Omental fat pad (tissue), 4 donors: ENCODE results near the gene UTP20. TPM values are rescaled to one million over a fixed set of nuclear protein-coding genes. Genes with fewer than 3 reads are reported as not detected.

Experiments used
- ATAC-seq: fragments of 150-250 bp; one replicate; pipeline ENCODE4 v1.9.1; 2016; ENCODE audit warnings: mild to moderate bottlenecking, moderate library complexity; ENCODE audit not compliant: low FRiP score
- DNase-seq: peaks from one replicate; pipeline ENCODE4 v3.0.0-alpha.2; 2019; ENCODE audit warnings: low spot score
- CTCF ChIP-seq, 3 donors: fragments of 450-650 bp; IDR thresholded peaks; one replicate each; pipeline ENCODE4 v1.5.1; 2016 to 2017; ENCODE audit warnings: antibody characterized with exemption in 3 of 3, mild to moderate bottlenecking in 3 of 3, moderate library complexity in 2 of 3
- total RNA-seq, 4 donors: library from RNA; depleted of rRNA; stranded (reverse); fragments of >200 nt; gene quantifications; one replicate each; pipeline ENCODE4 v1.1.0, GENCODE V29; 2016

UTP20 gene
- total RNA-seq, 4 donors from 2014 or later = 14.0 to 31.5 (median 15.7) TPM

DNA sequence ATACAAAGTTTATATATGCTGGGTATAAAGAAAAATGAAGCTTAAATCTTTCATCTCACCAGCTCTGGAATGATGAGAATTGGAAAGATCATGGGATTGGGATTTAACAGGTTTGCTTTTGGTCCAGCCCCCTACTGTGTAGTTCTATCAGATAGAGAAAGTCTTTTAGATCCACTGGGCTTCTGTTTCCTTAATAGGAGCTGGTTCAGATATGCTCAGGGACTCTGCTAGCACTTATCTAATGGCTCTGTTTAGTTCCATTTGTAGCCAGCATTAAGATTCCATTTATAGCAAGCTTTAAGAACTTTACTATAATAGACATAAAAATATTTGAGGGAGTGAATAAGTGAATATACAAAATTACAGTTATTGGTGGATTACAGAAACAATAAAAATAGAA, 42.6 kb downstream of the UTP20 start:
- DNase-seq = no peak
- ATAC-seq = no peak
- no peak for TF ChIP-seq CTCF (IDR thresholded peaks at IDR 0.05)

DNA sequence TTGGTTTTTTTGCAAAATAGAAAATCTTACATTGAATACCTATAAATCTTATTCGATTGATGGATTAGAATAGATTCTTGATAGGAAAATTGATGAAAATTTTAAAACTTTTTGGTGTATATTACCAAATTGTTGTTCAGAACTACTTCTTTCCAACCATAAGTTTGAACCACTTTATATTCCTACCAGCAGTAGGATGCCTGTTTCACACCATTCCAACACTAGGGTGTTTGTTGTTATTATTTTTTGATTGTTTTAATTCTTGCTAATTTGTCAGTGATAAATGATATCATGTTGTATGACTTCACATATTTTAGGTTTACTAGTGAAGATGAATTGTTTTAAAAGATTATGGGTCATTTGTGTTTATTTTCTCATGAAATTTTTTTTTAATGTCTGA, 43.4 kb downstream of the UTP20 start:
- DNase-seq (no peak), ATAC-seq (no peak)
- no peak for TF ChIP-seq CTCF (IDR thresholded peaks at IDR 0.05)

- ATAC-seq (no peak), DNase-seq (no peak)
- TF ChIP-seq CTCF (IDR thresholded peaks at IDR 0.05) = no peak
Observed at GRCh38 chr12:101325590-101325989, 45.7 kb downstream of the UTP20 start.

- DNase-seq (no peak), ATAC-seq (no peak)
- TF ChIP-seq CTCF (IDR thresholded peaks at IDR 0.05) = no peak
Observed at GRCh38 chr12:101327051-101327450, 47.1 kb downstream of the UTP20 start.

DNA sequence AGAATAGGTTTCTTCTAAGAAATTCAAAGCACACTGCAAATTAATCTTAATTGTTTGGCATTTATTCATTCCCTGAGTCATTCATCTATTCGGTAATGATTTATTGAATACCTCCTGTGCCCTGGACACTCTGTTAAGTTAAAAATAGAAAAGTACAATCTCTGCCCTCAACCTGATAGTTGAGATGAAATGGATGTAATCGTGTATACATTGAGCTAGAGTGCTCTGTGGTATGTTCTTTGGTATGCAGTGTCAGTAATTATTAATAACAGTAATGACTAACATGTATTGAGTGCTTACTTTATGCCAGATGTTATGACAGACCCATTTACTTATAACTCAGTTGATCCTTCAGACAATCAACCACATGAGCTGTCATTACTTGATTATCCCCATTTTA, 47.6 kb downstream of the UTP20 start:
- no peak for DNase-seq
- no peak for TF ChIP-seq CTCF (IDR thresholded peaks at IDR 0.05)
- ATAC-seq = no peak

DNA sequence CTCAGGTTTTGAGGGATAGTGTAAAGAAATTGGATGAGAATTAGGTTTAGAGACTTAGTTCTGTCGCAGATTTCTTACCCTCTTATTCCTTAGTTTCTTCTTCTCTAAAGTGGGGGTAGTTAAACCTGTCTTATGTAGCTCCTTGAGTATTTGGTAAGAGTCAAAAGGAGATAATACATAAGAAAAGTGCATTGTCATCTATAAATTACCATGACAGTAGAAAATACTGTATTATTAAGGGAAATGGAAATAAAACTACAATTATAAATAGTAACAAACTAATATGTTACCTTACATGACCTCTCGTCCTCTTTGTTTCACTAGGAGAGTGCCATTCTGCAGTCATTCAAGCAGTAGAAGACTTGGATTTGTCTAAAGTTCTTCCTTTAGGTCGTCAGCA, 49.0 kb downstream of the UTP20 start:
- no peak for ATAC-seq
- TF ChIP-seq CTCF (IDR thresholded peaks at IDR 0.05) = no peak

DNA sequence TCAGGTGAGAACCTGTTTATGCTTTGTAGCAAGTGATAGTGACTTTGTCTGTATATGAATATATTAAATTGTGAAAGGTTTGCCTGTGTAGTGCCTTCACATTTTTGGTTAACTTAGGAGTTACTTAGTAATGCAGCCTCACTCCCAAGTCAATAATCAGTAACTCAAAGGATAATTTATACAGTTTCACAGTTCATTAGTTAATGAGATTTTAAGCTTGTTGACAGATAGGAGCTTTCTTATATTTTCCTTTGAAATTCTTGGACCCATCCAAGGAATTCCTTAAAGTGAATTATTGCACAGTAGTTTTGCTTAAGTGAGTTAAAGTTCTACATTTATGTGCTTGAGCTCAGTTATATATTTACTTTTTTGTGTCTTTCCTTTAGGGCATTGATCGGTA, 50.7 kb downstream of the UTP20 start:
- ATAC-seq (no peak), DNase-seq (no peak)
- TF ChIP-seq CTCF (IDR thresholded peaks at IDR 0.05) = no peak

More for the DNA sequence above, 49.0 kb downstream of the UTP20 start:
- DNase-seq = no peak
